Stimulated activated CD4-positive, alpha-beta T cell treated with anti-CD3 and anti-CD28 coated beads, Interleukin-1b, Interleukin-23, amount 100 ng/mL, for 24 hours (primary cell): ENCODE measurements around the gene UGT1A4.

ENCODE experiments used
- DNase-seq, 4 experiments: peaks; one replicate each; pipeline ENCODE4 v3.0.0-alpha.2; 2020; ENCODE audit warnings: low read depth in 4 of 4, low spot score in 1 of 4

Gene UGT1A4

DNA sequence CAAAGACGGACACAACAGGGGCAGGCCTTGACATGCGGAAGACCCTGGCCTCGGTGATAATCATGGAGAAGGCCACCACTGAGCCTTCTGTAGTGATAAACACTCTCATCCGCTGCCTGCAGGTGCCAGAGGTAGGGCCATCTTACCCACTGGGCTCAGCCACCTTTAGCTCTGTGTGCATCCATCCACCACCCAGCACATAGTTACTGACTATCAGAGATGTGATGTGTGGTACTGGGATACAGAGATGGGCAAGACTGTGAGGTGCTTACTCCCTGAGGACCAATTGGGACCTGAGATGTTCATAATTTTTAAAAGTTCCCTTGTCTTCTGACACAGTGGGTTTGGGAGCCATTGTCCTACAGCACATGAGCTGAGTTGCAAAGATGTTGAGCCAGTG lies 61.2 kb downstream of the UGT1A4 start:
- no peak for DNase-seq

DNA sequence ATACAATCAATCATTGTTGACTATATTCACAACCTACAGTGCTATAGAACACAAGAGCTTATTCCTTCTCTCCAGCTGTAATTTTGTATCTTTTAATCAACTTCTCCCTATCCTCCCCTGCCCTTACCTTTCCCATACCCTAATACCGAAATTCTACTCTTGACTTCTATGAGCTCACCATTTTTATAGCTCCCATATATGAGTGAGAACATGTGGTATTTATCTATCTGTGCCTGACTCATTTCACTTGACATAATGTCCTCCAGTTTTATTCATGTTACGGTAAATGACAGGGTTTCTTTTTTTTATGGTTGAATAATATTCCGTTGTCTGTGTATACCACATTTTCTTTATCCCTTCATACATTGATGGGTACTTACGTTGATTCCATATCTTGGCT lies 62.2 kb downstream of the UGT1A4 start:
- DNase-seq, result no peak

DNA sequence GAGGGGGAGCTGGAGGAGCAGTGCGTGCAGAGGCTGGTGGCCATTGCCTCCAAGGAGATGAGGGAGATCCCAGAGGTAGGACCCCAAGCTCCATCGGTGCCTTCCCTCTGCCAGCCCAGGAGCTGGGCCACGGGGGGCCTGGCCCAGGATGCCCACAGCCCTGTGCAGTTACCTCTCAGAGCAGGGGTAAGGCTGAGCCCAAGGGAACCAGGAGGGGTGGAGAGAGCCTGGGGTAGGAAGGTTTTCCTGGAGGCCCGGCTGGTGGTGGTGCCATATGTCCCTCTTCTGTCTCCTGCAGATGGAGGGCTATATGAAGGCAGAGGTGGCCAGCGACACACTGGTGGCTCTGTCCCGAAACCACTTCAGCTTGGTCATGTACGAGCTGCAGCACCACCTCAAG lies 71.0 kb downstream of the UGT1A4 start:
- DNase-seq, result no peak

DNA sequence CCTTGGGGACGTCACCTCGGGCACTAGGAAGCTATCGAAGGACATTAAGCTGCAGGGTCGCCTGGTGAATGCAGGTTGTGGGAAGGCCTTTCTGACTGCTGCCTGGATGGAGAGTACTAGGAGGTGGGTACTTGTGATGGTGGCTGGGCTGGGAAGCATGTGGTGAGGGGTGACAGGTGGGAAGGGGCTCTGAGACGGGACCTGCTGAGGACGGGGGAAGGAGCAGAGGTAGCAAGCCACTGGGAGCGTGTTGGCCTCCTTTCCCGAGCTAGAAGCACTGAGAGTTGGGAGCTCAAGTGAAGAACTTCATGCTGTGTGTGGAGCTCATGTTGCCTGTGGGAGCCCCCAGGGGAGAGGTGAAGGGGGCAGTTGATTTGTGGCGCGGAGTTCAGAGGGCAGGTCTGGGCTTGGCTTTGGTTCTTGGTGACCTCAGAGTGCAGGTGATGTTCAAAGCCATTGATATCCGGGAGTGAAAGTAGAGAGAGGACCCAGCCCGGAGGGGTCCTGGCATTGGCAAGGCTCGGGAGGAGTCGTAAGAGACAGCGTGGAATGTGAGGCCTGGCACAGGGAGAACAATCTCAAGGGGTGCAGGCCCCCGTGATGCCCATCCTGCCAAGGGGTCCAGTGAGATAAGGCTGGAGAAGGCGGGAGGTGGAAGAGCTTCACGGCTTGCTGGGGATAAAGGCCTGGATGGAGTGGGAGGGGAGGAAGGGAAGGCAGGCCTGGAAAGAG lies 72.8 kb downstream of the UGT1A4 start:
- no peak for DNase-seq

DNA sequence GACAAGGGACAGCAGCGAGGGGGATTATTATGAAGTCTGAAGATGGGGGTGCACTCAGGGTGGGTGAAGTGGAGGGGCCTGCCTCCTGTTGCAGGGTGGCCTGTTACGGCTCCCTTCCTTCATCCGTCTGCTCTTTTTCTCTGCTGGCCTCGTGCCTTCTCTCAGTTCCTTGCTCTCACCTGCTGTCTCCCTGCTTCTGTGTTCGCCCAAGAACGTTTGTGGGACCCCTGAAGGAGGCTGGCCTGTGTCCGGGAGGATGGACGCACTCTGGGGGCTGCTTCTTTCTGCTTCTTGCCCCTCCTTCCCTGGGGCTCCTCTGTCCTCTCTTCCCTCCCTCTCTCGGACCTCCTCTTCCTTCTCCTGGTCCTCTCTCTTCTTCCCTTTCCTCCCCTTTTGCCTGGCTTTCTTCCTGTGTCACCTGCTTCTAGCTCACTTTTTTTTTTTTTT lies 73.4 kb downstream of the UGT1A4 start:
- no peak for DNase-seq

DNA sequence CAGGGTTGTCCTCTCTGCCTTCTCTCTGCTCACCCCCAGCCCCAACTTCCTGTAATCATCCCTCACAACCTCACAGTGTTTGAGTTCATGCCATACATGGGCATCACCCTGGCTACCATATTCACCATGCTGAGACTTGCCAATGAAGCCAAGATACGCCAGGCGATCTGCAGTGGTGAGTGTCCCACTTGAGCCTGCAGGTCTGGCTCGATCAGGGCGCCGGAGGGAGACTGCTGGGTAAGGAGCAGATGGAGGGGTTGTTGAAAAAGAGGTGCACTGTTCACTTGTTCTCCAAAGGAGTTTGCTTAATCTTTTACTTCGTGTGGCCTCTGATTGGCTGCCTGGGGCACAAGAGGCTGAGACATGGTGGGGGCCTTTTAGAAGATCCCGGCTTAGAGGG lies 74.2 kb downstream of the UGT1A4 start:
- no peak for DNase-seq

DNA sequence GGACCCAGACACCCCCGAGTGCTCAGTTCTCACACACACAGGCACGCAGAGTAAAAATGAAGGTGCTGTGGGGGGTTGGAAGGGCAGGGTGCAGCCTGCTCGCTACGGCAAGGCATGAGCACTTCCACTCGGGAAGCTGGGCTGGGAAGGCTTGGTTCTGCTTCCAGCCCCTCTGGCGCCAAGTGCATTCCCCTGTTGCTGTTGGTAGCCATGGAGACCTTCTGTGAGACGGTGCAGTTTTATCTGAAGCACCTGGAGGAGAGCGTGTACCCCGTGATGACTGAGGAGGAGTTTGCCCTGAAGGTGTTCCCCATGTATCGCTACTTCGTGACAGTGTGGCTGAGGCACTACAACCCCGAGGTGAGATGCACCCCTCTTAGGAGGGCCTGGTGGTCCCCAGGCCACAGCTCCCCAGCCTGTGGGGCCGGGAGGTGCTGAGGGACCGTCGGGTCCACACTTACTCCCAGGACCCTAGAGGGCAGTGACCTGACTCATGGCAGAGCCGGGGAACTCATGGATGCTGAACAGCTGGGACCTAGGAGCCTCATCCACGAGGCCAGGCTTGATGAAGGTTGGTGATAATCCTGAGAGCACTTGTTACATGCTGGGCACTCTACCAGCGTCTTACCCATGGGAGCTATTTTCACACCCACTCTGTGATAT lies 75.1 kb downstream of the UGT1A4 start:
- DNase-seq, result no peak

DNA sequence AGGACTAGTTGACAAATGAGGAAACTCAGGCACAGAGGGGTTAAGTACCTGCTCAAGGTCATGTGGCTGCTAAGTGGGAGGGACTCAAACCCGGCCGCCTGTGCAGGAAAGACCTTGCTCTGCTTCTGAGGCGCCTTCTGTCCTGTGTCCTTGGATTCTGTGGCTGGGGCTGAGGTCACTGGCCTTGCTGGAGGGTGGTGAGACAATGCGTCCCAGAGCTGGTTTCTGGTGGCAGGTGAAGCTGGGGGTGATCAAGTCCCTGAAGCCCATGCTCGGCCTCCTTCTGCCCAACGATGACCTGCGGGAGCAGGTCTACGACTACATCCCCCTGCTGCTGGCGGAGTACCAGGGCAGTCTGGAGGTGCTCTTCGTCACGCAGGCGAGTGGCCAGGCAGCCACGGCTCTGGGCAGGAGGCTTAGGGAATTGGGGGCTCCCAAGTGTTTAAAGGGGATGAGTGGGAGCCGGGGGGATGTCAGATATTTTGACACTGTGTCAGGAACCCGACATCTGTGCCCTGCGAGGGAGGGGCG lies 75.7 kb downstream of the UGT1A4 start:
- DNase-seq, result no peak

DNA sequence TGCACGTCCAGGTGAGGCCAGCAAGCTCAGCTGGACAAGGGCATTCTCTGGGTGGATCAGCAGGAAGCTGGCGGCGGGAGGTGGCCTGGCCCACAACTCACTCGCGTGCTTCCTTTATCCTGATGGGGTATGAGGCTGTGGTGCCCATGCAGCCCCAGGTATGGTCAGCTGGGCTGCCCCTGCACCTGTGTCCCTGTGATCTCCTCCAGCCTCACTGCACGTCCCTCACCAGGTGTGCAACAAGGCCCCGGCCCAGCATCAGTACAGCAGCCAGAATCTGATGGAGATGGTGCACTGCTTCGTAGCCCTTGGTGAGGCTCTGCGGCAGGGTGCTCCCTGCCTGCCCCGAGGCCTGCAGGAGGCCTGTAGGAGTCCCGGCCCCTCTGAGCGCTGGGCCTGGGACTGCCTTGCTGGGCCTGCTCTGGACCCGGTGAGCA lies 77.2 kb downstream of the UGT1A4 start:
- DNase-seq, result no peak

DNA sequence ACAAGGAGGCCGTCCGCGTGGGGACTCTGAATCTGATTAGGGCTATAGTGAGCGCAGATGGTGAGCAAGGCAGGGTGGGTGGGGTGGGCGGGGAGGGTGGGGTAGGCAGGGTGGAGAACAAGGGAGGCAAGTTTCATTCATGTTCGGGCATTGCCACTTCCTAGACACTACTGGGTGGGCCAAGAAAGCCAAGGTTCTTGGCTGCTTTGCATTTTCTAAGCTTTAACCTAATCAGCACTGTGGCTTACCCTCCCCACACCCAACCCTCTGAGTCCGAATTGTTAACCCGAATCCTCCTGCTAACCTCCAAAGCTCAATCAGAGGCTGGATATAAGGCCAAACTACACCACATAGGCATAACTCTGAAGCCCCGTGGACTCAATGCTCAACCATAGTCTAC lies 77.7 kb downstream of the UGT1A4 start:
- DNase-seq, result no peak

DNA sequence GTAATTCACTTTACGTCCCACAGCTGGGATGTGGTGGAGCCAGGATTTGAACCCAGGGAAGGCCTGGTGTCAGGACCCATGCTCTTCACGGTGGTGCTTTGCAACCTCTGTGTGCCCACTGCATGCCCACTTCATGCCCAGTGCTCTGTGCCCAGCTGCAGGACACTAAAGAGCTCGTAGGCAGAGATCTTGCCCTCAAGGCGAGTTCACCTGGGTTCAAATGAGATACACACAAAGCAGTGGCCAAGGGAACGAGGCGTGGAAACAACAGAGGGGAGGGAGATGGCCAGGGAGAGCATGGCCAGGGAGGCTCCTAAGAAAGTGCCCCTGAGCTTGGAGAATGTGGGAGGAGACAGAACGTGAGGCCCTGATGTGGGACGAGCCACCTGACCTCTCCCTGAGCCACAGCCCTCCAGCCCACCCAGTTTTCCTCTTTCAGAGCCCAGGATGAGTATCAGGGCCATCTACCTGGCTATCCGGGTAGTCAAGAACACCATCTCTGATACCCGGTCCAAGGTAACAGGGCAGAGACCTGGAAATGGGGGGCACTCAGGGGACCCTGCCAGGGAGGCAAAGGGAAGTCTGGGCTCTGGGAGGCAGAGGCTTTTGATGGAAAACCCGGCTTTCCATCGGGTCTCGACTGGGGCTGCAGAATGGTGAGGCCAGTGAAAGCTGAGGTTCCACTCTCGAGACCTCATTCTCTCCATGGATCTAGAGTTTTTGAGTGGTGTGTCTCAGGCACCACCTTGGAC lies 80.0 kb downstream of the UGT1A4 start:
- DNase-seq, result no peak

DNA sequence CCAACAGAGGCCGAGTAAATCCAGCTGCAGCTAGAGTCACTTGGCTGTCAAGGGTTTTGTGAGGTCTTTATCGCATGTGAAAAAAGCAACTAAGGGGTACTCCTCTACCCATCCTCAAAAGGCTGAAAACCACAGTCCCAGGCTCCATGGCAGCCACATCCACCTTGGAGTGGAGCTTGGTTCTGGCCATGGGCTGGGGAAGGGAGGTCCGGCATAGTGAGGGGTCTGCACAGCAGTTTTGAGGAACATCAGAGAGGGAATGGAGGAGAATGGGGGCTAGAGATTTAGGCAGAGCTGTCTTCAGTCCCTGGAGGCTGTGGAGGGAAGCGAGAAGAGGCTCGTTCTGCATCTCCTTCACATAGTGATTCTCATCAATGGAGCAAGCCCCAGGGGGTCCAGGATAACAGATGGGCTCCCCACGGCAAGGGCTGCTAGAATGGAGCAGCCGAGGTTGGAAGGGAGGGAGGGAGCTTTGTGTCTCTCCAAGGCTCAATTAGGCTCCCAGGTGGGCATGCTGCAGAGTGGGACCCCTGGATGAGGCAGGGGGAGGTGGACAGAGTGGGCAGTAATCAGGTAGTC lies 80.6 kb downstream of the UGT1A4 start:
- no peak for DNase-seq

DNA sequence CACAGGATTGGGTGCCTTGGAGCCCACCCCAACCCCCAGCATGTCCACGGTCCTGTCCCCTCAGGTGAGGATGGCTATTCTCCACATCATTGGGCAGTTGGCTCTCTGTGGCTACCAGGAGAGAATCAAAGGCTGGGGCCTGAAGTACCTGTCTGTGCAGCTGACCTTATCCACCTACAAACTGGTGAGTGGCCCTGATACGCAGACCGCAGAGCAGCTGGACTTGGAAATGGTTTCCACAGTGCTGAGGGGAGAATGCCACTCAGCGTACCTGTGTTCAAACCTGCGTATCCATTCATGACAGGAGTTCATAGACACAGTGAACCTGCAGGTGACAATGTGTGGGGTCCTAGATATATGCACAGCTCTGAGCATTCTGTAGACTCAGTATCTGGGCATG lies 81.2 kb downstream of the UGT1A4 start:
- DNase-seq, result no peak

DNA sequence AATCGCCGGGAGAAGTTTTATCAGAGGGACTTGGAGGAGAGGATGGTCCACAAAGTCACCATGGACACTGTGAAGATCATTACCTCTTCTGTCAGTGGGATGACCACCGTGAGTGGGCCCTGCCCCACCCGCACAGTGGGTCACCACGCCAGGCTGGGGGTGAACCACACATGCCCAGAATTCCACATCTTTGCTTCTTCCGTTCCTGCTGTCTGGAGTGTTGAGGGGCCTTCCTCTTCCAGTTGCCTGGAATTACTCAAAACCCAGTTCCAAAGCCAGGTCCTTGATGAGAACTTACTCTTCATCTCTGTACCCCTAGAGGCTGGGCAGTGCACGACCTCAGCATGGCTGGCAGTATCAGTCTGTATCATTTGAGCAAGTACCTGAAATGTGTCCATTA lies 81.7 kb downstream of the UGT1A4 start:
- no peak for DNase-seq

DNA sequence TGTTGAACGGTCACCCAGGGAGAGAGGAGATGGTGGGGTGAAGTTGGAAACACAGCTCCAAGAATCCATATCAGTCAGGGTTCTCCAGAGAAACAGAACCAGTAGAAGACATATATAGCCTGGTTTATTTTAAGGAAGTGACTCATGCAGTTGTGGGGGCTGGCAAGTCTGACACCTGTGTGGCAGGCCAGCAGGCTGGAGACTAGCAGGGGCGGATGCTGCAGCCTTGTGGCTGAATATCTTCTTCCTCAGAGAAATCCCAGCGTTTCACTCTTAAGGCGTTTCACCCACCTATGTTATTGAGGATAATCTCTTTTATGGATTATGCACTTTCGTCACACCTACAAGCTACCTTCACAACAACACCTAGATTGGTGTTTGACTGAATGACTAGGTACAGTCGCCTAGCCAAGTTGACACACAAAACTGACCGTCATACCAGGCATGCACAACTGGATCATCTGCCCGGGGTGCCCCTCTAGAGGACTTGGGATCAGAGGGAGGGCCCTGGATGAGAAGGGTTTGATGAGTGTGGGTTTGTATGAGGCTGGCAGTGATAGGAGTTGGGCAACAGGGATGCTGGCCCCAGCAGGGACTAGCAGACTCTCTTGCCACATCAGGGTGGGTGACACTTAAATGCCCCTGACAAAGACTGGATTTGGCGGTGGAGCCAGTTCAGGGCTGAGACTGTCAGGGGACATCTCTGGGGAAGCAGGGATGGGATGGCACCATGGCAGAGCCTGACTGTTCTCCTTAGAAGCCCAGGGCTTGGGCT lies 83.0 kb downstream of the UGT1A4 start:
- no peak for DNase-seq

DNA sequence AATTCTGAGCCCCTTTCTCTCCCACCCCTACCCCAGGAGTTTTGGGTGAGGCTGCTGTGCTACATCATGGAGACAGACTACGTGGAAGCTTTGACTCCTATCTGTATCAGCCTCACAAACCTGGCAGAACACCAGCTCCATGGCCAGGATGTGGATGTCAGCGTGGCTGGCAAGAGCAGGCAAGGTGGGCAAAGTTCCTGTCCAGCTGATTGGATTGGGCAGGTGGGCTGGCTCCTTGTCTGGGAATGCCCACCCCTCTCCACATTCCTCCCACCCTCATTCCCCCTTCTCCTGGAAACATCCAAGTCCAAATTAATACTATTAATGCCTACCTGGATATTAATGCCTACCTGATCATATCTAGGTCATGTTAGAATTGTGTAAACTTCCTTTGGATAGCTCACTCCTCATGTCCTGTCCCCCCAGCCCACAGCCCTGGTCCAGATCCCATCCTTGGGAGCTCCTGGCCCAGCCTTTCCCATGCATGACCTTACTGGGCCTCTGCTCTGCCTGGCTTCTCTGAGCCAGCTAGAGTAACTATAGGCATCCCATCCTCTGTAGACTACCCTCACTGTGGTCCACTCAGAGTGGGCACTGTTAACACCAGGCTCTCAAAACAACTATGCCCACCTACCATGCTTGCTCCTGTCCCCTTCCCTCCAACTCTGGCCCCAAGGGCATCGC lies 83.7 kb downstream of the UGT1A4 start:
- no peak for DNase-seq

DNA sequence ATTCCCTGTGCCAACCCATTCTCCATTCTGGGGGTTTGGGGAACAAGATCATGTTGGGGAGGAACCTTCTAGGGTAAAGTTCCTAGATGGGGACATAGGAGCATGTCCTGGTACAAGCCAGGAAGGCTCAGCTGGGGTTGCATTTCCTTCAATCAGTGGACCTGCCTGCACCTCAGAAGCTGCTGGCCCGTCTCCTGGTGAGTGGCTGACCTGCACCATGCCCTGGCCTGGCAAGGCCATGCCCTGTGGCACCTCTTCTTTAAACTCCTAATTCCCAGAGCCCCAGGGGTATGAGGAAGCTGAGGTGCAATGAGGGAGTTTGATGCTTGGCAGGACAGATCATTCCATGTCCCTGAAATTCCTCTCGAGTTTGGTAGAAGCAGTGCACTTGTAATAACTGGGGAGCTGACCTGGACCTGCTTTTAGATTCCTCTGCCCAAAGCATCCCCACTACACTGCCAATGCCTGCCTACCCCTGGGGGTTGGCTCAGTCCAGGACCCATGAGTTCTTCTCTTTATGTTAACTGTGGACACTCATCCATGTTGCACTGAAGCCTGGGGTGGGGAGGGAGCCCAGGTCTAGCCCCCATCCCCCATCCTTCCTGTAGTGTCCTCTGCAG lies 84.9 kb downstream of the UGT1A4 start:
- no peak for DNase-seq

DNA sequence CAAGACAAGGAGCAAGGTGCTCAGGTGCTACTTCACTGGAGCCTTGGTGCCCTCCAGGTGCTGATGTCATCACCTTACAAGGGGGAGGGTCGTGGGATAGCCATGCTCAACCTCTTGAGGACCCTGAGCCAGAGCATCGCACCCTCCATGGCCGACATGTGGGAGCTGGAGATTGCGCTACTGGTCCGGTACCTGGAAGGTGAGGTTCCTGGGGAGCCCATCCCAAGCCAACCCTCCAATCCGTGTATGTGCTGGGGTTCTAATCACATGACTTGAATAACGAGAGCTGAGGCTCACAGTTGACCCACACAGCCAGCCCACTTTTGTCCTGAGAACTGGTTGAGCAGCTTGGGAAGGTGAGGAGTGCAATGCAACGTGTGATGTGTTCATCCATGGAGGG lies 85.5 kb downstream of the UGT1A4 start:
- no peak for DNase-seq

DNA sequence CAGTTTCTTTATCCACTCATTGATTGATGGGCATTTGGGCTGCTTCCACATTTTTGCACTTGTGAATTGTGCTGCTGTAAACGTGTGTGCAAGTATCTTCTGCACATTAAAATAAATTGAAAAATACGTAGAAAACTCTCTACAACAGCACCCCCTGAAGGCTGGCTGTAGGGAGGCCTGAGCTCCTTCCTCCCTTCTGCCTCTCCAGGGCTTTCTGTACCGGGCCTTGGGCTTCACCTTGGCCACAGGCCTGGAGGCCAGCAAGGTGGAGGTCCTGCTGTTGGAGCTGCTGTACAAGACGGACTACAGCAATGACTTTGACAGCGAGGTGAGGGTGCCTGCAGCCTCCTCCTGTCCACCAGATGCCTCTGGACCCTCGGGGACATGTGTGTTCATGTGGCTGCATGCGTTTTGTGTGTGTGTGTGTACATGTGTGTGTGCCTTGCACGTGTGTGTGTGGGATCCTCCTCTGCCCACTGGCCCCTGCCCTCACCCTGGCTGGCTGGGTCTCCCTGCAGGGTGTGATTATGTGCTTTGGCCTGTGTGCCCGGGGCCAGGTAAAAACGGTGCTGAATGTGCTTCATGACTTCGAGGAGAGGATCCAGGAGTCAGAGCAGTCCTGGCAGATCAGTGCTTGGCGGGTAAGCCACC lies 88.8 kb downstream of the UGT1A4 start:
- DNase-seq, result no peak
